KOPT-K1 (cell line): Measurements from ENCODE around the gene NT5C1A.

ENCODE experiments used
- H3K27ac ChIP-seq: fragments of 200-600 bp; sonication (generic); 2 replicates; pipeline ENCODE4 v1.5.1; 2016; ENCODE audit warnings: antibody characterized with exemption, mild to moderate bottlenecking, low read depth, low read length; ENCODE audit not compliant: poor library complexity, severe bottlenecking
- H3K36me3 ChIP-seq: fragments of 200-600 bp; sonication (generic); 2 replicates; pipeline ENCODE4 v1.5.1; 2017; ENCODE audit warnings: antibody characterized with exemption, mild to moderate bottlenecking, low read length, moderate library complexity; ENCODE audit not compliant: insufficient read depth
- H3K9me3 ChIP-seq: fragments of 200-600 bp; sonication (generic); 2 replicates; pipeline ENCODE4 v1.5.1; 2017; ENCODE audit warnings: antibody characterized with exemption, low read length, mild to moderate bottlenecking; ENCODE audit not compliant: insufficient read depth, poor library complexity, severe bottlenecking

NT5C1A gene

DNA sequence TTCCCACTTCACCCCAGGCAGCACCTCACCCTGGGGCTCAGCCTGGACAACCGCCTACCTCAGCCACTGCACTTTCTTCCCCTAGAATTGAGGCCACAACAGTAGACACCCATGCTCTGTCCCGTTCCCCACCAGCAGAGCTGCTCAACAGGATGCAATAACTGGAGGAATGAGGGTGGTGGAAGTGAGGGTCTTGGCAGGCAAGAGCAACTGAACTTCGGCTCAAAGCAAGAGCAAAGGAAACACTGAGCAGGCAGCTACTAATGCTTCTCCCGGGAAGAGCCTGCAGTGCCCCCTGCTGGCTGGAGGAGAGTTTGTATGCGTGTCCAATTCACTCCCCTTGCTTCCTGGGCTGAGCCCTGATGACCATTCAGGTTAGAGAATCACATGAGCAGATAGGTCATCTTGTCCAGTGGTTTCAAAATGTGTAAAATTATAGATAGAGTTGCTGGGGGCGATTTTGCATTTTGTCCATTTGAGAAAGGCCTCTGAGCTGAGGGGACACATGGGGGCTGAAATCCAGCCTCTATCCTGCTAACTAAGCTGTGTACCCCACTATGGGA, 13.9 kb downstream of the NT5C1A start:
- H3K36me3 ChIP-seq = no peaks in the 10 kb centered on the region
- no peaks in the 10 kb centered on the region for H3K9me3 ChIP-seq
- no peak overlapping the region for H3K27ac ChIP-seq

DNA sequence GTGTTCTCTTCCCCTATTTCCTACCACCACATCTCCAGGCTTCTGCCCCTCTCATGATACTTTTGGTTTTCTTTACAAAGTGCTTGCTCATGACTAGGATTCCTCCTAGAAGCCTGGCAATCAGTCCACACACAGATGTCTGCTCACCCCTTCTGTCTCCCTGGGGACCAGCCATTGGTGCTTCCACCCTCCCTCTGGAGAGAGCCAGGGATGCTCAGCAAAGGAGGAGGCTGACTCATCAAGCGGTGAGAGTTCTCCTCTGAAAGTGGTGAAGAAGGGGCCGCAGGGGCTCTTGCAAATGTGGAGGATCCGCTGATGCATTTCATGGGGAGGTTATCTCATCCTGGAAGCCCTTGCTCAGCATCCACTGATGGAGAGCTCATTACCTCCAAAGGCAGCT, 14.5 kb downstream of the NT5C1A start:
- Histone ChIP-seq H3K36me3 (no peaks in the 10 kb centered on the region), H3K9me3 (no peaks in the 10 kb centered on the region), H3K27ac (no peak overlapping the region)

DNA sequence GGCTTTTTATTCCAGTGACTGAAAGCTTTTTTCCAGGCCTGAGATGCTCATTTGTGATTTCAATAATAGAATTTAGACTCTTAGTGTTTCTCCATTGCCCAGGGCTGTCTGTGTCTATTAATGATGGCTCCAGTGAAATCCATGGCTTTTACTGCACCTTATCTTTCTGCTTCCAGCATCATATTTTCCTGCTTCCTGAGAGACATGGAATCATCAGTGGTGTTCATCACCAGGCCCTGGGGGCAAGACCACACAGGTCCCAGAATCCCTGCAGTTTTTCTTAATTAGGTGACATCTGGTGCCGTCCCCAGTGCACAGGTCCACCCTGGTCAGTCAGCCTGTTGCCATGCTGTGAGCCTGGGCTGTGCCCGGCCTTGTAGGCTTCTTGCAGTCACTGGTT, 15.5 kb downstream of the NT5C1A start:
- Histone ChIP-seq H3K9me3 (no peaks in the 10 kb centered on the region), H3K36me3 (no peaks in the 10 kb centered on the region), H3K27ac (no peak overlapping the region)

DNA sequence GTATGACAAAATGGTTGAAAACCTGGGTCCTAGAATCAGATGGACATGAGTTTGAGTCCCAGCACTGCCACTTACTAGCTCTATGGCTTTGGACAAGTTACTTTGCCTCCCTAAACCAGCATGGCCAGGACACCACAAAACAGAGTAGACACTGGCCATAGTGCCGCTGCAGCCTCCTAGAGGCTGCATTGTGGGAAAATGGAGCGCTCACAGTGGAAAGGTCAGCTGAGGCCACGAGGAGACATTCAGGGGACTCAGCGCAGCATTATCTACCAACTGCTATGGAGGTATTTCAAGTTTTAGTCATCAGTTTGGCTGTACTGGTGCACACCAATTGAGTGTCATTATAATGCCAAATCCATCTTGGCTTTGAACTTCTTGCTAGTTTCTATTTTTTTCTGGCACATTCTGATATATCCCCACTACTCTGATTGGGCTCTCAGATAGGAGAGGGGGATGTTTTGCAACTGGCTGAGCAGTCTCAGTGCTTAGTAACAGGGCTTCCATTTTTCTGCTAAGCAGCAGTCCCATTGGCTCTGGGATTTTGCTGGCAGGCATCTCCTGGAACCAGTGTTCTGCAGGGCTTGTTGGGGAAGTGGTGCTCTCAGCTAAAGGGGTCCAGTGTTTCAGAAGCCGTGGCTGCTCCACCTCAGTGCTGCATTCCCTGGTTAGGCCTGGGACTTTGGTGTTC, 16.2 kb downstream of the NT5C1A start:
- no peaks in the 10 kb centered on the region for H3K9me3 ChIP-seq
- no peak overlapping the region for H3K27ac ChIP-seq

DNA sequence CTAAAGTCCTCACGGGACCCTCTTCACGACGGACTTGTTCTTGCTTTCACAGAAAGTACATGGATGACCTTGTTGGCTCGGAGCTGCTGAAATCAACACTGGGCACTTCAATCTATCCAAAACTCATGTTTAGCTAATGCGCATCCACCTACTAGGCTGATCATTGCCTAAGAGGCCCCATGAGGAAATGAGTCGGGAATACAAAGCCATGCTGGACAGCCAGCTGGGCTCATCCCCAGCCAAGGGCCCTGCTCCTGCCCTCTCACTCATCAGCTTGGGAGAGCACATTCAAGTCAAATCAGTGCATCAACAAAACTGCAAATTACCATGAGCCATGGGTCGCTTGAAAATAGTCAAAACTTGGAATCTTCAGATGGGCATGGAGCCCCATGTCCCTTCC, 17.6 kb downstream of the NT5C1A start:
- H3K27ac ChIP-seq = no peak overlapping the region
- H3K36me3 ChIP-seq = no peaks in the 10 kb centered on the region
- no peaks in the 10 kb centered on the region for H3K9me3 ChIP-seq

More for the DNA sequence above, 16.2 kb downstream of the NT5C1A start:
- no peaks in the 10 kb centered on the region for H3K36me3 ChIP-seq

DNA sequence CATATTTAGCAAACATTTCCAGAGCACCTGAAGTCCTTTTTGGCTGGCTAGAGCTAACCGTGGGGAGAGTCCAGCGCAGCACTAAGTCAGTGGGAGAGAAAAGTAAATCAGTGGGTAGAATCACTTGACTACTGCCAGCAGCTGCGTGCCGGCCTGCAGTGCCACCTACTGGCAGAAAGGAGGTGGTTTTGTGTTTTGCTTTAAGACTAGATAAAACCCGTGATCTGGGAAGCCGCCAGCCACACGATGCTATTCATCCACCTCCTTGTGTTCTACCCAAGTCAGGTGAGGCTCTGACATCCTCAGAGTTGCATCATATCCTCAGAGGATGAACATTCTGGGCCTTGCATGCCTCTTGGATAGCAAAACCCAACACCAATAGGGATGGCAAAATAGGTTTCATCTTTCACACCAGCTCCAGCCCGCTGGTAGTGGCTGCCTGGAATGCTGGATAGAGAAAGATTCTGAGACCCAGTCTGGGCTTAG, 18.3 kb downstream of the NT5C1A start:
- H3K36me3 ChIP-seq = no peaks in the 10 kb centered on the region
- H3K9me3 ChIP-seq = no peaks in the 10 kb centered on the region
- no peak overlapping the region for H3K27ac ChIP-seq

DNA sequence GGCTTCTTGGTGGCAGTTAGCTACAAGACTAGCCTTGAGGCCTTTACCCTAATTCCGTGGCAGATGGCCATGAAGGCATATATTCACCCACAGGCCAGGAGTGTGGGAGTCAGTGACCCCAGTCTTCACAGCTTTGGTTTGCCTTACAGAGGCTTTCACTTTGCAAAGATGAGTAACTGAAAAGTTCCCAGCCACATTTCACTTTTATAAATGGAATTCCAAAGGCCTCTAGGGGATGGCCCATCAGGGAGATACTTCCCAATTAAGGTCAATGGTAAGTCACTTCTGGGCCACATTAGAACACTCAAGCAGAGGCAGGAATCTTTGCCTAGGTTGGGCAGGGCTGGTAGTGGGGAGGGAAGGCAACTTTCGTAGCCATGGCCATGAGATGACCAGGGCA, 19.4 kb downstream of the NT5C1A start:
- H3K27ac ChIP-seq = no peak overlapping the region
- no peaks in the 10 kb centered on the region for H3K36me3 ChIP-seq
- H3K9me3 ChIP-seq = no peaks in the 10 kb centered on the region

DNA sequence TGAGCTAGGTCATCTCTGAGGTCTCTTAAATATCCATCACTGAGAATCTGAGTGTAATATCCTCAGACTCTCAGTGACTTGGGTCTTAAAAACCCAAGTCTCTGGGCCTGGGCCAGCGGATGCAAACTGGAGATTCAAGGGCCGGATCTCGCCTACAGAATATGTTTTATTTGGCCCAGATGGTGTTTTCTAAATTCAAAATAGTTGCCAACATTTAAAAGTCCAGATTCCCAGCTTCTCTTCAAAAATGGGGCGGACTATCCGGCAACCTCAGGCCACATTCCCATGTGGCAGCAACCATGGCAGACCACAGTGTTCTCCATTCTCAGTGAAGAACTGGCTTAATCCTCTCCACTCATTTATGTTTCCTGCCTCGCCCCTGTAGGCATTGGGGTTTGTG, 19.8 kb downstream of the NT5C1A start:
- no peaks in the 10 kb centered on the region for H3K36me3 ChIP-seq
- no peak overlapping the region for H3K27ac ChIP-seq
- H3K9me3 ChIP-seq = no peaks in the 10 kb centered on the region

DNA sequence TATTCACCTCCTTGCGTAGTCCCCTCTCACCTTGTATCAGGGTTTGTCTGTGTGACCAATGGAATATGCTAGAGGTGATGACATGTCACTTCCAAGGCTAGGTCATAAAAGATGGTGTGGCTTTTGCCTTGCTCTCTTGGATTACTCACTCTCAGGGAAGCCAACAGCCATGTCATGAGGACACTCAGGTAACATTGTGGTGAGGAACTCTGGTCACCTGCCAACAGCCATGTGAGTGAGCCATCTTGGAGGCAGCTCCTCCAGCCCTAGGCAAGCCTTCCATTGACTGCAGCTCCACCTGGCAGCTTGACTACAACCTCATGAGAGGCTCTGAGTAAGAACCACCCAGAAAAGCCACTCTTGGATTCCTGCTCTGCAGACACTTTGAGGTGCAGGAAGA, 21.5 kb downstream of the NT5C1A start:
- no peaks in the 10 kb centered on the region for H3K36me3 ChIP-seq
- H3K27ac ChIP-seq = no peak overlapping the region
- H3K9me3 ChIP-seq = no peaks in the 10 kb centered on the region

DNA sequence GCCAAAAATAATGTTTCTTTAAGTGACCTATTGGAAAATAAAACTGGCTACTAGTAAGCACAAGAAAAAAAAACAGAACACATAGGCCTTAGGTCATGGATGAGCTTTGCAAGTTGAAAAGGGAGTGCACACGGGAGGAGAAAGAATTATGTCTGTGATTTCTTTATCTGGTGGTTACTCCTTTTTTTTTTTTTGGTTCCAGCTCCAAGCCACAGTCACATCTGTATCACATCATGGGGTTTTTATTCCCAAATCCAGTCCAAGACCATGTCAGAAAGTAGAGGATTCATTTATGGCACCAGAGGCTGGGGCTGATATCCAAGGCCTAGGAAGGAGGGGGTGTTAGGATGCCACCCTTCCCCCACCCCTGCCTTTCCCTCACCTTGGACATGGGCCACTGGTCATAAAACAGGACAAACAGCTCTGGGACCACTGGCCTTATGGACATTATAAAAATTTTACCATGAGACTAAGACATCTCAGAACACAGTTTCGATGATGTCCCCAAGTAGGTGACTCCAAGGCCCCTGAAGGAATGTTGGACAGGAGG, 22.2 kb downstream of the NT5C1A start:
- Histone ChIP-seq H3K36me3 (no peaks in the 10 kb centered on the region), H3K9me3 (no peaks in the 10 kb centered on the region), H3K27ac (no peak overlapping the region)

DNA sequence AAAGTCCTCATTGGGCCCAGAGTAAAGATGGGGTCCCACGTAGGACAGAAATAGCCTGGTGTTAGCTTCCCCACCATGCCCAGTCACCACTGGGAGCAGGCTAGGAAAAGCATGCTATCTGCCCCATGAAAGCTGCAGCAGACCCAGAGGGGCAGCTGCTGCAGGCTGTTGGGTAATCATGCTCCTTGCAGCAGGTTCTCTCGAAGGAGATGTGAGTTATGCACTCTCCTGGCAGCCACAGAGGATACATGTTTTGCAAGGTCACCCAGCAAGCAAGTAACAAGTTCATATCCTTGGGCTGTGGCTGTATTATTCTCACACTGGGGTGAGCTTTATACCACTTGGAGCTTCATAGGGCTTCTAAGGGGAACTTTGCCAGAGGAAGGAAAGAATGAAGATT, 23.4 kb downstream of the NT5C1A start:
- Histone ChIP-seq H3K27ac (no peak overlapping the region), H3K36me3 (no peaks in the 10 kb centered on the region), H3K9me3 (no peaks in the 10 kb centered on the region)

DNA sequence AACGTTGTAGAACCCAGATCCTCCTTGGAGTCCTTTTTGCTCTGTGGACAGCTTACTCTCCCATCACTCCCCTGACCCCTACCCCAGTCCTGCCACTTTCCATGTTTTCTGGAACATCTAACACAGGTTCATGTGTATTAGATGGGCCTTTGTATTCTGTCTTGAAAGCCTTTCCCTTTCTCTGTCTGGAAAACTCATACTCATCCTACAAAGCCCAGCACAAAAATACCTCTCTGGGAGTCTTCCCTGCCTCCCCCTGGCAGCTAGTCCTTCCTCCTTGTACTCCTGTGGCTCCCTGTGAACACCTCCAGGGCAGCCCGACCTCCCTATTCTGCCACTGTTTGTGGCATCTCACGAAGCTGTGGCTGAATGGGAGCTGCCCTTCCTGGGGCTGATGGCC, 24.7 kb downstream of the NT5C1A start:
- no peak overlapping the region for H3K27ac ChIP-seq
- H3K9me3 ChIP-seq = no peaks in the 10 kb centered on the region
- H3K36me3 ChIP-seq = no peaks in the 10 kb centered on the region

DNA sequence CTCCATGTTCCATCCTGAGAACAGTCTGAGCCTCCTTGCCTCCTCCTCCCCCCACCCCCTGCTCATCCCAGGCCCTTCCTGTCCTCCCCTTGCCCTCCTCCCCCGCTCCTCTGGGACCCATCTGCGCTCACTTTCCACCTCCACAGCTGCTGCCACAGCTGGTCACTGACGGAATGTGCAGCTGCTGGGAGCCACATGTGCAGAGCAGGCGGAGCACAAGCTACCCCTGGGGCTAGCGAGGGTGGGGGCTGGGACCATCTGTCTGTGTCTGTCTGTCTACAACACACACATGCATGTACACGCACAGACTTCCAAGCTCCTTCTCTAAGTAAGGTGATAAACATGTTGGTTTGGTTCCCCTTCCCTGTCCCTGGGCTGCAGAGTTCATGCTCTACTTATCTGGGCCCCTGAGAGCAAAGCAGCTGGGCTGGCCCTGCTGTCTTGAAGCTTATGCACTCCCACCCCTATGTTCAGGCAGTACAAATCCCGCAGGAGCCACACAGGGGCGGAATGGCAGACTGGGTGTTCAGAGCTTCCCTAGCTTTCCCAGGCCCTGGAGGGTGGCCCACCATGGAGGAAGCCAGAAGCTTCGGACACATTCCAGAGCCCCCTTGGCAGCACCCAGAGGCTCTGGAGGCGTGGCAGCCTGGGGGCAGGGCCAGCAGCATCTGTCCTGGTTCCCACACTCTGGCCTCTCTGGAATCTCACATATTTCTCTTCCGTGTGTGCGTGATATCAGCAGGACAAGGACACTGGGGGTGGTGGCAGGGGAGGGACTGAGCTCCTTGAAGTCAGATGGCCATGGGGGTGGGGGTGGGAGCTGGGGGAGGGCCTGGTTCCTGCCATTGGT, 25.4 kb downstream of the NT5C1A start:
- H3K9me3 ChIP-seq = no peaks in the 10 kb centered on the region
- H3K27ac ChIP-seq = no peak overlapping the region

DNA sequence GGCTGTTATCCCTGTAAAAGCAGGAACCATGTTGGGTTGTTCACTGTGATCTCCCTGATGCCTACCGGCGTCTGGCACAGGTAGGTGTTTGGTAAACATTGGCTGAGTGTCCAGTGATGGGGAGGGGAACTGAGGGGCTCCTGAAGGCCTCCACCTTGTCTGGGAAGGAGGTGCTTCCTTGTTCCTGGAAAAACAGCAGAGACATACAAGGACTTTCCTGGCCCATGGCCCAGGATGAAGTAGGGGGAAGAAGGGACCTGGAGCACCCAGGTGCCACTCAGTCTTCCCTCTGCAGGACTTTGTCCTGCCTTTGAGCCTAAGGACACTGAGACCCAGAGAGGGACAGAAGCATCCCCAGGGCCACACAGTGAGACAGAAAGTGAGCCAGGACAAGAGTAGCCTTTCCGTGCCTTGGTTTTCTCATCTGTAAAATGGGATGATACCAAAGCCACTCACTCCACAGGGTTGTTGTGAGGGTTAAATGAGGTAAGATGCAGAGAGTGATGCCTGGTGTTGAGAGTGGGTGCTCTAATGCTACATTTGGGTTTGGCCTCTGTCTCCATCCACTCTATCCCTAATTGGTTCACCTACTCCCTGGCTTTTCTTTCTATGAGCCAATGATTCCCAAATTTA, 26.4 kb downstream of the NT5C1A start:
- Histone ChIP-seq H3K27ac (no peak overlapping the region), H3K36me3 (no peaks in the 10 kb centered on the region), H3K9me3 (no peaks in the 10 kb centered on the region)

More for the DNA sequence above, 25.4 kb downstream of the NT5C1A start:
- no peaks in the 10 kb centered on the region for H3K36me3 ChIP-seq

DNA sequence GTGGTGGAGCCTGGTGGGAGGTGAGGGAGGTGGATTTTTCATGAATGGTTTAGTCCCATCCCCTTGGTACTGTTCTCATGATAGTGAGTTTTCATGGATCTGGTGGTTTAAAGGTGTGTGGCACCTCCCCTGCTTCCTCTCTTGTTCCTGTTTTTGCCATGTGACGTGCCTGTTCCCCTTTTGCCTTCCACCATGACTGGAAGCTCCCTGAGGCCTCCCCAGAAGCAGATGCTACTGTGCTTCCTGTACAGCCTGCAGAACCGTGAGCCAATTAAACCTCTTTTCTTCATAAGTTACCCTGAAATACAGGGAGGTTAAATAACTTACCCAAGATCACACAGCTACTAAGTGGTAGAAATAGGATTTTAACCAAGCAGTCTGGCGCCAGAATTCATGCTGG, 28.2 kb downstream of the NT5C1A start:
- Histone ChIP-seq H3K27ac (no peak overlapping the region), H3K9me3 (no peaks in the 10 kb centered on the region), H3K36me3 (no peaks in the 10 kb centered on the region)
